A673 (cell line): ENCODE measurements around the gene WDR7. TPM values are rescaled to one million over a fixed set of nuclear protein-coding genes. Genes with fewer than 3 reads are reported as not detected.

Source experiments
- BruUV-seq: library from RNA; stranded (reverse); fragments of 400-500 nt; replicated peaks from 2 replicates; lab custom pipeline; 2021; lab: Mats Ljungman, UMichigan
- CTCF ChIA-PET: fragments of 300-600 bp; sonication (Branson Sonifier 250); formaldehyde crosslinking; loops from one replicate; lab custom pipeline; 2022; ENCODE audit warnings: antibody characterized with exemption; lab: Charles Lee
- POLR2A ChIA-PET: fragments of 300-600 bp; sonication (Branson Sonifier 250); formaldehyde crosslinking; loops from one replicate; lab custom pipeline; 2022; ENCODE audit warnings: antibody characterized with exemption; ENCODE audit not compliant: low non-redundant PET; lab: Charles Lee
- DNase-seq: peaks from one replicate; pipeline ENCODE4 v3.0.0-alpha.2; 2015; ENCODE audit warnings: low spot score
- H3K27ac ChIP-seq: fragments of 200-600 bp; sonication (generic); 2 replicates; pipeline ENCODE4 v1.5.1; 2016; ENCODE audit warnings: mixed run types, low read depth, mild to moderate bottlenecking, mixed read lengths, antibody characterized with exemption, low read length; ENCODE audit not compliant: poor library complexity, severe bottlenecking
- H3K27me3 ChIP-seq: fragments of 200-600 bp; sonication (generic); replicated peaks from 2 replicates; pipeline ENCODE4 v1.6.1; 2017; ENCODE audit warnings: mixed run types, low read depth, mild to moderate bottlenecking, mixed read lengths, antibody characterized with exemption, low read length; ENCODE audit not compliant: insufficient read depth, poor library complexity
- H3K36me3 ChIP-seq: fragments of 200-600 bp; sonication (generic); 2 replicates; pipeline ENCODE4 v1.6.1; 2016; ENCODE audit warnings: mixed run types, mild to moderate bottlenecking, mixed read lengths, antibody characterized with exemption, low read length; ENCODE audit not compliant: insufficient read depth, poor library complexity, severe bottlenecking
- H3K4me1 ChIP-seq: fragments of 200-600 bp; sonication (generic); 2 replicates; pipeline ENCODE4 v1.6.1; 2017; ENCODE audit warnings: mixed run types, mild to moderate bottlenecking, mixed read lengths, antibody characterized with exemption, low read length; ENCODE audit not compliant: insufficient read depth, poor library complexity, severe bottlenecking
- H3K4me3 ChIP-seq: fragments of 200-600 bp; sonication (generic); 2 replicates; pipeline ENCODE4 v1.5.1; 2016; ENCODE audit warnings: low read depth, mixed run types, mild to moderate bottlenecking, mixed read lengths, low read length; ENCODE audit not compliant: poor library complexity, severe bottlenecking
- H3K9me3 ChIP-seq: fragments of 200-600 bp; sonication (generic); 2 replicates; pipeline ENCODE4 v1.6.1; 2016; ENCODE audit warnings: mixed run types, low read depth, mild to moderate bottlenecking, mixed read lengths, antibody characterized with exemption, low read length; ENCODE audit not compliant: poor library complexity, severe bottlenecking
- EZH2 ChIP-seq: fragments of 200-600 bp; sonication (generic); IDR thresholded peaks from 2 replicates; pipeline ENCODE4 v1.6.1; 2017; ENCODE audit warnings: borderline replicate concordance, low read depth, mild to moderate bottlenecking, mixed read lengths, antibody characterized with exemption, low read length; ENCODE audit not compliant: poor library complexity, severe bottlenecking
- intact Hi-C: fragments of 100-400 bp; cut with micrococcal nuclease; formaldehyde crosslinking; loops from one replicate; pipeline ENCODE4 v1.10.0; 2022; ENCODE audit not compliant: unreplicated experiment
- total RNA-seq: library from RNA; stranded (reverse); gene quantifications from 2 replicates; pipeline ENCODE4 v1.2.3, GENCODE V29; 2021
- TF ChIP-seq, protein P1 (sequence below): fragments of 300-800, 200-600 bp; sonication (generic); conservative IDR thresholded peaks from 2 replicates; pipeline ENCODE4 v1.5.1; 2017; ENCODE audit warnings: low read depth, mild to moderate bottlenecking, antibody characterized with exemption, low read length, moderate library complexity, mixed read lengths

WDR7 gene
- total RNA-seq, 1 experiment from 2014 or later, result 21.2 TPM

DNA sequence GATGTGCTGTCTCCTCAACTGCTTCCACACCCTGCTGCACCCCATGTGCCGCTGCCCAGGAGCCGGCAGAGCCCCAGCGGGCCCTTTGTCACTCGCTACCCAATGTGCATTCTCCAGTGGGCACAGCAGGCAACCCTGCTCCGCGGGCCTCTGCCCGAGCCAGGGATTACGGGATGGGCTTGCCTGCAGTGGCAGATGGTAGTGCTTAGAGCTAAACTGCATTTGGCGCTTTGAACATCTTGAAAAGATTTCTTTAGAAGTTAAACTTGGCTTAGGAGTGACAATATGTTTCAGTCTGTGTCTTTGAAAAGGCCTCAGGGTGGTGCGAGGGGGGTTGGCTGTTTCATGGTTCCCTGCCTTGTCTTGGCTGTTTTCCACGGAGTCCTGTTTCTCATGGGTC is 411.7 kb downstream of the WDR7 start:
- no peak for TF ChIP-seq EZH2
- TF ChIP-seq, protein P1, sequence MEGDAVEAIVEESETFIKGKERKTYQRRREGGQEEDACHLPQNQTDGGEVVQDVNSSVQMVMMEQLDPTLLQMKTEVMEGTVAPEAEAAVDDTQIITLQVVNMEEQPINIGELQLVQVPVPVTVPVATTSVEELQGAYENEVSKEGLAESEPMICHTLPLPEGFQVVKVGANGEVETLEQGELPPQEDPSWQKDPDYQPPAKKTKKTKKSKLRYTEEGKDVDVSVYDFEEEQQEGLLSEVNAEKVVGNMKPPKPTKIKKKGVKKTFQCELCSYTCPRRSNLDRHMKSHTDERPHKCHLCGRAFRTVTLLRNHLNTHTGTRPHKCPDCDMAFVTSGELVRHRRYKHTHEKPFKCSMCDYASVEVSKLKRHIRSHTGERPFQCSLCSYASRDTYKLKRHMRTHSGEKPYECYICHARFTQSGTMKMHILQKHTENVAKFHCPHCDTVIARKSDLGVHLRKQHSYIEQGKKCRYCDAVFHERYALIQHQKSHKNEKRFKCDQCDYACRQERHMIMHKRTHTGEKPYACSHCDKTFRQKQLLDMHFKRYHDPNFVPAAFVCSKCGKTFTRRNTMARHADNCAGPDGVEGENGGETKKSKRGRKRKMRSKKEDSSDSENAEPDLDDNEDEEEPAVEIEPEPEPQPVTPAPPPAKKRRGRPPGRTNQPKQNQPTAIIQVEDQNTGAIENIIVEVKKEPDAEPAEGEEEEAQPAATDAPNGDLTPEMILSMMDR, result no peak
- H3K27me3 ChIP-seq, result peaks cover 23% of the 10 kb centered on the region
- no peaks in the 10 kb centered on the region for H3K9me3 ChIP-seq
- peak; percentile 46 for DNase-seq
- intact Hi-C loops, result no loop called here
- BruUV-seq, result no TSS peak
- H3K4me1 ChIP-seq, result no peaks in the 10 kb centered on the region
- no peaks in the 10 kb centered on the region for H3K36me3 ChIP-seq
- POLR2A ChIA-PET, result no interaction called here
- no peak overlapping the region for H3K27ac ChIP-seq
- H3K4me3 ChIP-seq, result no peak overlapping the region
- CTCF ChIA-PET, result no interaction called here

DNA sequence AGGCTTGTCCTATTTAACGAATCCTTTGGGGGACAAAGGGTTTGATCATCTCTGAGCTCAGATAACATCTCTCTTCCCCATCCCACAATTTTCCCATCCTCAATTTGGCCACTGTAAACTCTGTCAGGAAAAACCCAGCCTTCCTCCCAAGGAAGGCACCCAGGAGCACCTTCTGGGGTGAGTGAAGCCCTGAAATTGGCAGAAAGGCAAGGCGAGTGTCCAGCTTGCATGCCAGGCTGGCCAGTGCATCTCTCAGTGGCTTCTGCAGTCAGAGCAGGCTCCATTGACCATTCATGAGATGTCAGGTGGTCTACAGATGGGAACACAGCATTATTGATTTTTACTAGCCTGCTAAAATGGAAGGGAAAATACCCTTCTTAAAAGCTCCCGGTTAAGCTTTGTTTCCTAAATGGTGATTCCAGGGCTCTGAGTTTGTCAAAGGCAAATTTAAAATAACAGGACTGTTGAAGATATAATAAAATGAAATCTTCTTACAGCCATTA is 412.5 kb downstream of the WDR7 start:
- ChIA-PET POLR2A (interaction anchor here (0.6 kb wide), 1 partner anchor 437 kb away, joined by 3 read pairs; no protein-coding TSS in a partner anchor), CTCF (no interaction called here)
- no peak for DNase-seq
- no TSS peak for BruUV-seq
- intact Hi-C loops, result no loop called here
- peaks cover 23% of the 10 kb centered on the region for H3K27me3 ChIP-seq
- H3K4me1 ChIP-seq, result no peaks in the 10 kb centered on the region
- H3K9me3 ChIP-seq, result no peaks in the 10 kb centered on the region
- no peak overlapping the region for H3K27ac ChIP-seq
- H3K36me3 ChIP-seq, result no peaks in the 10 kb centered on the region
- no peak overlapping the region for H3K4me3 ChIP-seq
- no peak for TF ChIP-seq EZH2
- TF ChIP-seq, protein P1, result no peak

DNA sequence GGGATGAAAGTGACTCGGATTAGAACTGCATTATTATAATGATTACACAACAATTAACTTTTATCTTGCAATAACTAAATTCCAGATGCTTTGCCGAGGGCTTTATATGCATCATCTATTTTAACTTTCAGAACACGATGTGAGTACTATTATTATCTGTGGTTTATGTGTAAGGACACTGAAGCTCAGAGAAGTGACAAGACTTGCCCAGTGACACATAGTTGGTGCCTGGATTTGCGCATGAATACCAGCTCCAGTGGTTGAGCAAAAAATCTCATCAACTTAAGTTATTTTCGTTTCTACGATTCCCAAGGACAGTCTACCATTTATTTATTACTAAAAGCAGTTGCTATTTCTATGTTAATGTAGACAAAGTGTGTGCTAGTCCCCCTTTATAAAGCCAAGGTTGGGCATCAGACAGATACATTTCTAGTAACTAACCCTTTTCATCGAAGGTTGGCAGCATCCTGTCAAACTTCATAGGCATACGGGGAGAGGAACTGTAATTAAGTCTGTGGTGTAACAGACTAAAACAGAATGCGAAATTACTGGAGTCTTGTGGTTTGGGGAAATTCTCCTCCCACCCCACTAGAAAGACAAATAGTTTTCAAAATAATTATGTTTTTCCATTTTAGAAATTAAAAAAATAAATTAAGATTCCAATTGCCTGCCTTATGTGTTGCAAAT is 422.5 kb downstream of the WDR7 start:
- H3K4me1 ChIP-seq, result no peaks in the 10 kb centered on the region
- intact Hi-C loops, result no loop called here
- DNase-seq, result no peak
- ChIA-PET POLR2A (no interaction called here), CTCF (no interaction called here)
- no peak overlapping the region for H3K4me3 ChIP-seq
- H3K27ac ChIP-seq, result no peak overlapping the region
- H3K9me3 ChIP-seq, result no peaks in the 10 kb centered on the region
- TF ChIP-seq EZH2, result no peak
- TF ChIP-seq, protein P1, result no peak
- H3K36me3 ChIP-seq, result no peaks in the 10 kb centered on the region
- BruUV-seq, result no TSS peak
- peaks cover 21% of the 10 kb centered on the region for H3K27me3 ChIP-seq
